Lower lobe of right lung (tissue), 2 donors: ENCODE results near the gene IFIT1B. TPM values are rescaled to one million over a fixed set of nuclear protein-coding genes. Genes with fewer than 3 reads are reported as not detected.

Source experiments
- ATAC-seq, 2 donors: fragments of 200-7000 bp; cut with Tn5 transposase; one replicate each; pipeline ENCODE4 v1.9.1; 2020 to 2022; ENCODE audit warnings: mild to moderate bottlenecking in 2 of 2, moderate library complexity in 2 of 2
- DNase-seq: peaks from one replicate; pipeline ENCODE4 v3.0.0-alpha.2; 2020
- H3K27ac ChIP-seq: fragments of 200-600 bp; one replicate; pipeline ENCODE4 v1.8.0; 2022
- H3K27me3 ChIP-seq: fragments of 200-600 bp; one replicate; pipeline ENCODE4 v1.8.0; 2022; ENCODE audit warnings: low read depth
- H3K36me3 ChIP-seq: fragments of 200-600 bp; one replicate; pipeline ENCODE4 v1.8.0; 2022; ENCODE audit warnings: mild to moderate bottlenecking
- H3K4me1 ChIP-seq: fragments of 200-600 bp; one replicate; pipeline ENCODE4 v1.8.0; 2022
- H3K4me3 ChIP-seq: fragments of 200-600 bp; one replicate; pipeline ENCODE4 v1.8.0; 2022; ENCODE audit warnings: mild to moderate bottlenecking
- H3K9me3 ChIP-seq: fragments of 200-600 bp; one replicate; pipeline ENCODE4 v1.8.0; 2022
- intact Hi-C: fragments of 100-400 bp; cut with DNase I; formaldehyde crosslinking; loops from one replicate; pipeline ENCODE4 v1.11.0; 2022
- total RNA-seq: library from RNA; stranded (reverse); fragmentation: NEBNext Ultra II Directional; extraction: Animal tissue kit (Norgen Biotek cat#: 25700); gene quantifications from one replicate; pipeline ENCODE4 v1.2.1, GENCODE V29; 2021
- TF ChIP-seq, protein P1 (sequence below): fragments of 200-600 bp; IDR thresholded peaks from one replicate; pipeline ENCODE4 v1.8.0; 2022; ENCODE audit warnings: antibody characterized with exemption, mild to moderate bottlenecking
- donor health status: DM: no; HTN: yes; CAD: no; lungs with severe emphysema.

The IFIT1B gene
- total RNA-seq, 1 donor from 2014 or later = not detected

DNA sequence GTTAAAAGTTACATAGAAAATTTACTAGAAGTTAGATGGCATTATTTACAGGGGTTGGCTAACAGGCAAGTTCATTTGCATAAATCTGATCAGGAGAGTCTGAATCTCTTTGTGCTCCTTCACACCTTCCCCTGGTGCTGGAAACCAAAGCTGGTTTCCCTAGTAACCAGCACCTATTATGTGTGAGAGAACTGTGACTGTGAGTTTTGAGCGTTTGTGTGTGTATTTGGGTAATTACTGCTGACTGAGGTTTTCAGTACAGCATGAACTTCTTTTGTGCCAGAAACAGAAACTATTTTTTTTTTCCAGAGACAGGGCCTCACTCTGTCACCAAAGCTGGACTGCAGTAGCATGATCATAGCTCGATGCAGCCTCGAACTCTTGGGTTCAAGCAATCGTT lies 10.3 kb upstream of the IFIT1B start:
- peaks cover 21% of the 10 kb centered on the region for H3K4me1 ChIP-seq
- TF ChIP-seq, protein P1, sequence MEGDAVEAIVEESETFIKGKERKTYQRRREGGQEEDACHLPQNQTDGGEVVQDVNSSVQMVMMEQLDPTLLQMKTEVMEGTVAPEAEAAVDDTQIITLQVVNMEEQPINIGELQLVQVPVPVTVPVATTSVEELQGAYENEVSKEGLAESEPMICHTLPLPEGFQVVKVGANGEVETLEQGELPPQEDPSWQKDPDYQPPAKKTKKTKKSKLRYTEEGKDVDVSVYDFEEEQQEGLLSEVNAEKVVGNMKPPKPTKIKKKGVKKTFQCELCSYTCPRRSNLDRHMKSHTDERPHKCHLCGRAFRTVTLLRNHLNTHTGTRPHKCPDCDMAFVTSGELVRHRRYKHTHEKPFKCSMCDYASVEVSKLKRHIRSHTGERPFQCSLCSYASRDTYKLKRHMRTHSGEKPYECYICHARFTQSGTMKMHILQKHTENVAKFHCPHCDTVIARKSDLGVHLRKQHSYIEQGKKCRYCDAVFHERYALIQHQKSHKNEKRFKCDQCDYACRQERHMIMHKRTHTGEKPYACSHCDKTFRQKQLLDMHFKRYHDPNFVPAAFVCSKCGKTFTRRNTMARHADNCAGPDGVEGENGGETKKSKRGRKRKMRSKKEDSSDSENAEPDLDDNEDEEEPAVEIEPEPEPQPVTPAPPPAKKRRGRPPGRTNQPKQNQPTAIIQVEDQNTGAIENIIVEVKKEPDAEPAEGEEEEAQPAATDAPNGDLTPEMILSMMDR = no peak
- intact Hi-C loops = no loop called here
- no peaks in the 10 kb centered on the region for H3K36me3 ChIP-seq
- H3K27ac ChIP-seq = no peak overlapping the region
- no peaks in the 10 kb centered on the region for H3K9me3 ChIP-seq
- ATAC-seq (peak in 1 of 2 donors; percentile 30), DNase-seq (no peak)
- no peaks in the 10 kb centered on the region for H3K27me3 ChIP-seq
- no peak overlapping the region for H3K4me3 ChIP-seq

DNA sequence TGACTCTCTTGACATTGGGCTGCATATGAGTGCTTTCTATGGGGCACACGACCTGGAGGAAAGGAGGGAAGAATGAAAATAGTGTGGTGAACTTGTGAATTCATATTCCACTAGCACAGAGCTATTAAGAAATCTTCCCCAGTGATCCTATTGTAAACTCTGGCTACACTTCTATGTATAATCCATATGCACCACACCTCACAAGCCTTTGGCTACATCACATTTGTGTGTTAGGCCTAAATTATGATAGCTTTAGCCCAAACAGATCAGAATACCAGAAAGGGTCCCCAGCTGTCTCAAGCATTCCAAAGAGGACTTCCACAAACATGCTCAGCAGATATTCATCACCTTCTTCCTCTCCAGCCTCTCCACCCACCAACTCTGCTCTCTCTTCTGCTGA lies 9.7 kb upstream of the IFIT1B start:
- no peak for DNase-seq
- Histone ChIP-seq H3K27ac (no peak overlapping the region), H3K4me1 (peaks cover 23% of the 10 kb centered on the region), H3K9me3 (no peaks in the 10 kb centered on the region), H3K36me3 (no peaks in the 10 kb centered on the region), H3K4me3 (no peak overlapping the region), H3K27me3 (no peaks in the 10 kb centered on the region)
- intact Hi-C loops = no loop called here
- no peak for ATAC-seq
- TF ChIP-seq, protein P1 = no peak

DNA sequence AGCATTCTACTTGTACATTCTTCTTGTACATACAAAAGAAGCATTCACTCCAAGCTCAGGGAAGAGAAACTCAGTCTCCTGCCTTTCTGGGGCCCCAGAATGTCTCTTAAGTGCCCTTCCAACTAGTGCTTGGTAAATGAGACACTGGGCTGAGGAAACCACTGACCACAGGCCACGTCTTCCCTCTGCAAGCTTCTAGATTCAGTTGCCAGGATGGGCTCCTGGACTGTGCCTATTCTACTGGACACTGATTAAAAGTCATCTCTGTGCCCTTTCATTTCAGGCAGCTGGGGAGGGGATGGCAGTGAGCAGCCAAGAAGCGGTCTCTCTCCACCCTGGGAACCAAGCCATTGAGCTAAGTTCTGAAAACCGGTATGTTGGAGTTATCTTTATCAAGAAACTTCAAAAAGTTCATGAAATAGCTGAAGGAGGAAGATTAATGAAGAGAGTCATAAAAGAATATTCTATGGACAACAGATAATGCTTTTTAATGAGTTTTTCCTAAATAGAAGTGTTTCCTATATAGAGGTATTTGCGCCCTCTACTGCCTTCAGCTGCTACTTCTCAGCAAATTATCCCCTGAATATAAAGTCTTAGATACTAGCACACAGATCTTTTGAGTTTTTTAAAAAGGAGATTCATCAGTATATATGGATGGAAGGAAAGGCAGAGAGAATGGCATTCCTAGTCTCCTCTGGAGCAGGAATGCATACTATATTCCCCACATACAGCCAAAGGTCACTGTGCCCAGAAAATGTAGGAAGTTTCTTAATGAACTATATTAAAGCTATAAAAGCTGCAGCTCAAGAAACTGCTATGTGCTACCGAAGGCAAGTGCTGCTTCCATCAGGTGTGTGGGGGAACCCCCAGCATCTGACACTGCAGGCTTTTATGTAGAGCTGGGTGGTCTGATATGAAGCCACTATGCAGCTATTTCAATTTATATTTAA lies 8.4 kb upstream of the IFIT1B start:
- intact Hi-C loops = no loop called here
- no peaks in the 10 kb centered on the region for H3K36me3 ChIP-seq
- no peaks in the 10 kb centered on the region for H3K27me3 ChIP-seq
- no peak overlapping the region for H3K4me3 ChIP-seq
- H3K9me3 ChIP-seq = no peaks in the 10 kb centered on the region
- H3K4me1 ChIP-seq = peaks cover 36% of the 10 kb centered on the region
- no peak overlapping the region for H3K27ac ChIP-seq
- TF ChIP-seq, protein P1 = peak; percentile 58
- ATAC-seq = peak; percentile 37 to 38
- DNase-seq = no peak

DNA sequence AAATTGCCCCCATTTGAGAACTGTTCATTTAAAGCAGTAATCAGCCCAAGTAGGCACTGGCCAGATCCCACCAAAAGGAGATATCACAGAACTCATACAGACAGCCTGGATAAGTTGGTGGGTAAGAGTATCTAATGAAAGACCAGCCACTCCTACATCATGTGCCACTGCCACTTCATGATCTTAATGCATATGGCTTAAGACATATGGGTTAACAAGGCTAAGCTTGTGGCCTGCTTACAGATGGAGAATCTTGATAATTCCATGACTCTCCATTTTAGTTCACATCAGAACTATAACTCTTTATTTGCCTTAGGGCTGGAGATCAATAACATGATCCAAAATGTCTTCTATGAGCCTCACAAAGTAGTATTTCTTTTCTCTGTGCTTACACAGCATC lies 6.8 kb upstream of the IFIT1B start:
- H3K9me3 ChIP-seq = no peaks in the 10 kb centered on the region
- ATAC-seq = no peak
- peaks cover 47% of the 10 kb centered on the region for H3K4me1 ChIP-seq
- no peaks in the 10 kb centered on the region for H3K36me3 ChIP-seq
- intact Hi-C loops = no loop called here
- H3K4me3 ChIP-seq = no peak overlapping the region
- no peaks in the 10 kb centered on the region for H3K27me3 ChIP-seq
- no peak overlapping the region for H3K27ac ChIP-seq
- TF ChIP-seq, protein P1 = no peak
- no peak for DNase-seq

DNA sequence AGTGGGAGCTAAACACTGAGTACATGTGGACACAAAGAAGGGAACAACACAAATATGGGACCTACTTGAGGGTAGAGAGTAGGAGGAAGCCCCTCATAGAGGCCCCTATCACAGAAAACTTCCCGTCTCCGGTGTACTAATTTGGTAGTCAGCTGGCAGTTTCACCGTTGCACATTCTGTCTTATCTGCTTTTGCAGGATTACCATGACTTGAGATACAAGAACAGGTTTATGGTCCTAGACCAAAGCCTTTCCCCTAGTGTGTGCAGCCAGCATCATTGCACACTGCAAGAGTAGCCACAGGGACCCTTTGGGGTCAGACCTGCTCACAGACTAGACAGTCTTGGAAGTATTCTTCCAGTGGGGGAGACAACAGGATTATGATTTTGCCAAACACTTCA lies 5.9 kb upstream of the IFIT1B start:
- Histone ChIP-seq H3K27me3 (no peaks in the 10 kb centered on the region), H3K27ac (no peak overlapping the region), H3K4me3 (no peak overlapping the region), H3K9me3 (no peaks in the 10 kb centered on the region), H3K4me1 (peaks cover 47% of the 10 kb centered on the region), H3K36me3 (no peaks in the 10 kb centered on the region)
- DNase-seq = no peak
- ATAC-seq = no peak
- TF ChIP-seq, protein P1 = no peak
- intact Hi-C loops = no loop called here
